ENCODE data around the gene SHROOM2.

DNA sequence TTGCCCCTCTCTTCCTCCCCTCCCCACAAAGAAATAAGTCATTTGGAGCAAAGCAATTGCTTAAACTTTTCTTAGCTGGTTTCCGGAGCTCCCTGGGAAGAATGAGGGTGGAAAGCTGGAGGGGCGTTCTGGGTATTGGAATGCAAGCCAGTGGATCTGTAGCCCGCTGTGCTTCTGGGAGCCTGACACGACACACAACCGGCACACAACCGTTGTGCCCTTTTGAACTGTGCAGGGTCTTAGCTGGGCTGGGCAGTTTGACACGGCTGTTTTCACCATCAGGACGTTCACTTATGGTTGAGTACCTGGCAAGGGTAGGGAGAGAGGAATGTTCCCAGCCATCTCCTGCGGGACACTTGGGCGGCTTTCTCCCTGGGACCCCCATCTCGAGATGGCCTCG is 38.3 kb downstream of the SHROOM2 start:
- TF ChIP-seq, protein P1, sequence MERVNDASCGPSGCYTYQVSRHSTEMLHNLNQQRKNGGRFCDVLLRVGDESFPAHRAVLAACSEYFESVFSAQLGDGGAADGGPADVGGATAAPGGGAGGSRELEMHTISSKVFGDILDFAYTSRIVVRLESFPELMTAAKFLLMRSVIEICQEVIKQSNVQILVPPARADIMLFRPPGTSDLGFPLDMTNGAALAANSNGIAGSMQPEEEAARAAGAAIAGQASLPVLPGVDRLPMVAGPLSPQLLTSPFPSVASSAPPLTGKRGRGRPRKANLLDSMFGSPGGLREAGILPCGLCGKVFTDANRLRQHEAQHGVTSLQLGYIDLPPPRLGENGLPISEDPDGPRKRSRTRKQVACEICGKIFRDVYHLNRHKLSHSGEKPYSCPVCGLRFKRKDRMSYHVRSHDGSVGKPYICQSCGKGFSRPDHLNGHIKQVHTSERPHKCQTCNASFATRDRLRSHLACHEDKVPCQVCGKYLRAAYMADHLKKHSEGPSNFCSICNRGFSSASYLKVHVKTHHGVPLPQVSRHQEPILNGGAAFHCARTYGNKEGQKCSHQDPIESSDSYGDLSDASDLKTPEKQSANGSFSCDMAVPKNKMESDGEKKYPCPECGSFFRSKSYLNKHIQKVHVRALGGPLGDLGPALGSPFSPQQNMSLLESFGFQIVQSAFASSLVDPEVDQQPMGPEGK (CRISPR knock-in tag; IDR thresholded peaks at IDR 0.05; ENCODE audit: borderline replicate concordance) = no peak
- TF ChIP-seq, protein P2, sequence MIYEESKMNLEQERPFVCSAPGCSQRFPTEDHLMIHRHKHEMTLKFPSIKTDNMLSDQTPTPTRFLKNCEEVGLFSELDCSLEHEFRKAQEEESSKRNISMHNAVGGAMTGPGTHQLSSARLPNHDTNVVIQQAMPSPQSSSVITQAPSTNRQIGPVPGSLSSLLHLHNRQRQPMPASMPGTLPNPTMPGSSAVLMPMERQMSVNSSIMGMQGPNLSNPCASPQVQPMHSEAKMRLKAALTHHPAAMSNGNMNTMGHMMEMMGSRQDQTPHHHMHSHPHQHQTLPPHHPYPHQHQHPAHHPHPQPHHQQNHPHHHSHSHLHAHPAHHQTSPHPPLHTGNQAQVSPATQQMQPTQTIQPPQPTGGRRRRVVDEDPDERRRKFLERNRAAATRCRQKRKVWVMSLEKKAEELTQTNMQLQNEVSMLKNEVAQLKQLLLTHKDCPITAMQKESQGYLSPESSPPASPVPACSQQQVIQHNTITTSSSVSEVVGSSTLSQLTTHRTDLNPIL (CRISPR knock-in tag; IDR thresholded peaks at IDR 0.05; ENCODE audit: low read depth) = no peak
- TF ChIP-seq ZC3H10 (CRISPR knock-in tag; IDR thresholded peaks at IDR 0.05) (no peak), ZFP30 (CRISPR knock-in tag; IDR thresholded peaks at IDR 0.05) (no peak), SNAI2 (CRISPR knock-in tag; IDR thresholded peaks at IDR 0.05) (no peak)
- TF ChIP-seq, protein P3, sequence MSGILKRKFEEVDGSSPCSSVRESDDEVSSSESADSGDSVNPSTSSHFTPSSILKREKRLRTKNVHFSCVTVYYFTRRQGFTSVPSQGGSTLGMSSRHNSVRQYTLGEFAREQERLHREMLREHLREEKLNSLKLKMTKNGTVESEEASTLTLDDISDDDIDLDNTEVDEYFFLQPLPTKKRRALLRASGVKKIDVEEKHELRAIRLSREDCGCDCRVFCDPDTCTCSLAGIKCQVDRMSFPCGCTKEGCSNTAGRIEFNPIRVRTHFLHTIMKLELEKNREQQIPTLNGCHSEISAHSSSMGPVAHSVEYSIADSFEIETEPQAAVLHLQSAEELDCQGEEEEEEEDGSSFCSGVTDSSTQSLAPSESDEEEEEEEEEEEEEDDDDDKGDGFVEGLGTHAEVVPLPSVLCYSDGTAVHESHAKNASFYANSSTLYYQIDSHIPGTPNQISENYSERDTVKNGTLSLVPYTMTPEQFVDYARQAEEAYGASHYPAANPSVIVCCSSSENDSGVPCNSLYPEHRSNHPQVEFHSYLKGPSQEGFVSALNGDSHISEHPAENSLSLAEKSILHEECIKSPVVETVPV (CRISPR knock-in tag; IDR thresholded peaks at IDR 0.05) = no peak

Data from SK-N-SH treated with all-trans-retinoic acid at 6 μM for 48 hours (cell line).